ENCODE data around the gene C3orf33. TPM values are rescaled to one million over a fixed set of nuclear protein-coding genes. Genes with fewer than 3 reads are reported as not detected.

The C3orf33 gene
- total RNA-seq, 1 donor from 2014 or later: 1.4 TPM

- DNase-seq (ENCODE audit: low read depth in 2 of 2): peak in 1 of 2 donors; percentile 8
Observed at GRCh38 chr3:155785662-155786295, 20.3 kb downstream of the C3orf33 start.

GRCh38 chr3:155782390-155782953 is 23.6 kb downstream of the C3orf33 start:
- no peak for DNase-seq (ENCODE audit: low read depth in 2 of 2)

GRCh38 chr3:155780291-155780690 is 25.8 kb downstream of the C3orf33 start:
- no peak for DNase-seq (ENCODE audit: low read depth in 2 of 2)

DNA sequence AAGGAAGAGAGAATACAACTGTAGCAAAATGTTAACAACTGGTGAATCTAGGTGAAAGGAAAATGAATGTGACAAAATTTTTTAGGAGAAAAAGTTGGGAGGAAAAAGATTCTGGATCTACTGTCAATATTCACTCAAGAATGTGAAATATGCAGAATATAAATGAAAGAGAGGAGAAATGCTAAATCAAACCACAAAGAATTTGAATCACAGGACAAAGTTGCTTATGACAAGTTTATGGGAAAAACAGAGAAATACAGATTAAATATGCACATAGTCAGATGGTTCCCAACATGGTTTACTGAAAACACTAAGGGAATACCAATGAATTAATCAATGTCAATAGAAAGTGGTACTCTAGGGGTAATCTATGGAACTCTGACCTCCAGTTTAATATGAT is 27.6 kb downstream of the C3orf33 start:
- no peak for DNase-seq (ENCODE audit: low read depth in 2 of 2)

- no peak for DNase-seq (ENCODE audit: low read depth in 2 of 2)
Observed at GRCh38 chr3:155772801-155773200, 33.3 kb downstream of the C3orf33 start.

DNA sequence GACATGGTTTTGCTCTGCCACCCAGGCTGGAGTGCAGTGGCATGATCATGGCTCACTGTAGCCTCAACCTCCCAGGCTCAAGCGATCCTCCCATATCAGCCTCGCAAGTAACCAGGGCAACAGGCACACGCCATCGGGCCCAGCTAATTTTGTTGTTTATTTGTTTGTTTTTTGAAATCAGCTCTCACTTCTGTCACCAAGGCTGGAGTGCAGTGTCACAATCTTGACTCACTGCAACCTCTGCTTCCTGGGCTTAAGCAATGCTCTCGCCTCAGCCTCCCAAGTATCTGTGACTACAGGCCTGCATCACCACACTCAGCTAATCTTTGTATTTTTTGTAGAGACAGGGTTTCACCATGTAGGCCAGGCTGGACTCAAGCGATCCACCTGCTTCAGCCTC is 35.0 kb downstream of the C3orf33 start:
- DNase-seq (ENCODE audit: low read depth in 2 of 2): no peak

GRCh38 chr3:155766206-155766605 is 39.9 kb downstream of the C3orf33 start:
- DNase-seq (ENCODE audit: low read depth in 2 of 2): no peak

DNA sequence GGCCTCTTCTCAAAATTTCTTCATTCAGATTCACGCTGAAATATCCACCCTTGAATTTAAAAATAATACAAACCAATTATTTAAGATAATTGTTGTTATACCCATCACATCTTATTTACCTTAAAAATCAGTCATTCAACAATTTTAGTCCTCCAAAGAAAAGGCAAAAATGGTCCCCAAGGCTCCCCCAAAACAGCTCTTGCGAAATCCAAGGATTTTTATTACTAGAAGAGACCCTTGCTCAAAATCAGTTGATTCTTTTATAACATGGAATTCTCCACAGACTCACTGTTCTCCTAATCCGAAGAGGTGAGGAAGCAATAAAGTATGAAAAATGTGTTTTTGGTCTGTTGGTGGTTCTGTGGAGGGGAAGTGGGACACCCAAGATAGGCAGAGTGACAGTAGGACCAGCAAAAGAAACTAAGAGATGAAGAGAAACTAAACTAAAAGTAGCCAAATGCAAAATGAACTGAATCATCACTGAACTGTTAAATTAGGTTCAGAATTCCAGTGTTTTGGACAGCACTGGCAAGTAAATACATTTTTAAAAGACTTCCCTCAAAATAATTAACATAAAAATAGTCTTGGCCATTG is 42.1 kb downstream of the C3orf33 start:
- DNase-seq (ENCODE audit: low read depth in 2 of 2): no peak

- DNase-seq (ENCODE audit: low read depth in 2 of 2): no peak
Observed at GRCh38 chr3:155760653-155761052, 45.4 kb downstream of the C3orf33 start.

DNA sequence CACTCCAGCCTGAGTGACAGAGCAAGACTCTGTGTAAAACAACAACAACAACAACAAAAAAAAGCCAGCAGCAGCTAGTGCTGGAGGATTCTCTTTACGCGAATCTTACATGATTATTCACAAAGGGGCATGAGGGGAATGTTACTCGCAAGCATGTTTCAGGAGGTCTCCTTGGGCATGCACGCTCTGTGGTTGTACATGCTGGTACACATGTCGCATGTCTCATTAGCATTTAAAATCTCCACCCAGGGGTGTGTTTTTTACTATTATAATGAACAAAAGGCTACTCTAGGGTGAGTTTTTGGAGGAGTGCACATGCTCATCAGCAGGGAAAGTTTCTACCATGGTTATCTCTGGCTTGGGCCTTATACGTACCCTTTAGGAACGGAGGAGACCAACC is 48.5 kb downstream of the C3orf33 start:
- DNase-seq (ENCODE audit: low read depth in 2 of 2): no peak

- peak; percentile 40 to 51 for DNase-seq (ENCODE audit: low read depth in 2 of 2)
Observed at GRCh38 chr3:155753038-155753639, 52.9 kb downstream of the C3orf33 start.

DNA sequence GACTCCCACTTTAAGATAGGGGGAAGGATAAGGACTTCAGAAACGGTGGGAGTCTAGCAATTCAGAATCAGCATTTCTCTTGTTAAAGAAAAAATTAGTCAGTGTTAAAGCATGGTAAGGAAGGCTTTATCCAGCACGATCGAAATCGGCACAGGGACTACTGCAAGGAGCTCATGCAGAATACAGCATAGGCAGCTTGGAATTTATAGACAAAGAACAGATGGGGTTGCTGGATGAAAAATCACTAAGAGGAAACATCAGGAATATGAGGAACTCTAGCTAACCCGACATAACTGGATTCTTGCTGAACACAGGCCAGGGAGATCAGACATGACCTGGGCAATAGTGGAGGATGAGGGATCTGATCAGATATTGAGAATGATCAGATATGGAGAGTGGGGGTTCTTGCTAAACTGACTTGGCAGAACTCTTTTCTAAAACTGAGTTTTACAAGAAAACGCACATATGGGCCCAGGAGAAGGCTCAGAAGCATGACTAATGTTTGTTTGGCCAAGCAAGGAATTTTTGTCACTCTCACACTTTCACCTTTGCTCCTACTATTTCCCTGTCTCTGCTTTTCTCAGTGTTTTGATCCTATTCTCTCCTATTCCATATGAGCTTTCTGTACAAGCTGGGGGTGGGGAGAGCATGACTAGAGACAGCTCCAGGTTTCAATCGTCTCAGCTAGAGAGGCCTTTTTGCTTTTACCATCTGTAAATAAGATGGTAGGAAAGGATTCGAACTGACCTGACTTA is 57.3 kb downstream of the C3orf33 start:
- DNase-seq (ENCODE audit: low read depth in 2 of 2): no peak

GRCh38 chr3:155747946-155748290 is 58.2 kb downstream of the C3orf33 start:
- no peak for DNase-seq (ENCODE audit: low read depth in 2 of 2)

DNA sequence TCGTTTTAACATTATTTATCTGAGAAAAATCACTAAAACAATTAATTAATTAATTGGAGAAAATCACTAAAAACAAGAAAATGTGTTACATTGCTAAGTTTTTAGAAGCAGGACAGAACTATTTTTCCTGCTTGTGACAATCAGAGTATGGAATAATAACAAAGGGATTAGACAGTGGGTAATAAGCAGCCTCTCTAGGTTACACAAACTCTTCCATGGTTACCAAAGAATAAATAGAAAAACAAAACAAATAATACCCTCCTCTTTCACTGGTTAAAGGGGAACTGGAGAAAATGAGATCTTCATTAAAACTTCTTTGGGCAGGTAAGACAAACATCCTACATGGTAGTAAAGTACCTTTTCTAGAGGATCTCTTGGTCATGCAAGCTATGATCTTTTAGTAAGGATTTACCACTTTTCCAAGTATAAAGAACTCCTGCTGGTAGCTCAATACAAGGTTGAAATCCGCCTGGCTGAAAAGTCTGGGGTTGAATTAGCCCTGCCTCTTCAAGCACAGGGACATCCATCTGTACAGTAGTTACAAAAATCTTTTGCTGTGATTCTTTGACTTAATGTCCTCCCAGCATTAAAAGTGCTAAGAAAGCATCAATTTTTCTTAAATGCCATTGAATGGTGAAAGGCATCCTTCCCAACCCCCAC is 58.7 kb downstream of the C3orf33 start:
- DNase-seq (ENCODE audit: low read depth in 2 of 2): no peak

GRCh38 chr3:155746703-155747102 is 59.4 kb downstream of the C3orf33 start:
- DNase-seq (ENCODE audit: low read depth in 2 of 2): no peak

DNA sequence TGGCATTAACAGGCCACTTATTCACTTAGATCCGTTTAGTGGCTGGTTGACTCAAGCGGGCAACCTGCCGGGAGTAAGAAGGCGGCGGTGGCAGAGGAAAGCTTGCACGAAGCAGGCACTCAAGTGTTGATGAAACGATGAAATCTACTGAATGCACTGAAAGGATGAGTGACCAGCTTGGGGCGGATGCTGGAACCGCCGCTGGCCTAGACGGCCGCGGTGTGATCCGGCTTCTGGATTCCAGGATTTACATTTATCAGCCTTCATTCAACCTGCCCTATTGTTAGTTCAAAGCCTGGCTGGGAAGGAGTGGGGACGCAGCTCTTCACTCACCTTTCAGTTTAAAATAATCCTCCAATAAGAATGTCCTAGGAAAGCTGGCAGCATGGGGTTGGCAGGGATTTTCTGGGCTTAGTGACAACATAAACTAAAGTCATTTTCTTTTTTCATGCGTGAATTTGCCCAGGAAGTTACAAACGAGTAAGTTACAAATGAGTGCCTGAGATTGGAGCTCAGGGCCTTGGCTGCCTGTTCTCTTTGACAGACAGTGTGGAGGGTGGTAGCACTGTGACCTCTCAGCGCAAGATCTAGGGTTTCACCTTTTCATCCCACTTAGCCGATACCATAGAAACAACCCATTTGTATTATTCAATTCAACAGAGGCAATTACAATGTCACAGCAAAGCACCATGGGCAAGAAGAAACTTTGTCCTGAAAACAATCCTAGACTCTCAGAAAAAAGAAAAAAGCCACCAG is 60.1 kb downstream of the C3orf33 start:
- DNase-seq (ENCODE audit: low read depth in 2 of 2): no peak

DNA sequence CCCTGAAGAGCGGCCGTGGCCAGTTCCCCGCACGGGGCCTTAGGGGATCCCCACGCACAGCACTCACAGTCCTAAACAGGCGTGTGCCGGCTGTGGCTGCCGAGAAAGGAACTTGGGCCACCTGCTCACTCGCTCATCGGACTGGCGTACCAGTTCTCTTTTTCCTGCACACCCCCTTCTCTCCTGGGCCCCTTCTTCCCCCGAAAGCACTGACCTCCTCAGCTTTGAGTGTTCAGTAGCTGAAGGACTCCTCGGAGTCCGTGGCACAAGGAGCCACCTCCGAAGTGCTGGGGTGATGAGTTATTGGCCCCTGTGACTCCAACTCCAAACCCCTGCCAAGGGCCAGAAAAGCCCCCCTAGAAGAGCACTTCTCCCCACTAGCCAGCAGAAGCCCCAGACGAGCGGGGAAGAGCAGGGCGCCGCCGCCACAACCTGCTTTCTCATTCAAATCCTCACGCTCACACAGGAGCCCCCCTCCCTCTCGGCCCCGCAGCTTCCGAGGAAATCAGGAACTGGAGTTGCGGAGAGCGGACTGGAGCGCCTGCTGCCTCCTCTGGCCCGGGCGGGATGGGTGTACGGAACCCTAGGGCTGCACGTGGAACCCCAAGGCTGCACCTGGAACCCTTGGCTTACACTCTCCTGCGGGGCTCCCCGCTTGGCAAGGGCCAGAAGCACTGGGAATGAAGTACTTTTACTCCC is 61.3 kb downstream of the C3orf33 start, which contains the start of gene PLCH1:
Gene PLCH1 (minus strand): TSS at position 446 of the 699 bp plus-strand sequence. CDS start 40,847 bp downstream, outside the sequence.
- DNase-seq (ENCODE audit: low read depth in 2 of 2): peak in 1 of 2 donors; percentile 41

- DNase-seq (ENCODE audit: low read depth in 2 of 2): peak in 1 of 2 donors; percentile 12
Observed at GRCh38 chr3:155744010-155744625, 62.0 kb downstream of the C3orf33 start.

GRCh38 chr3:155743606-155744005 is 62.5 kb downstream of the C3orf33 start:
- DNase-seq (ENCODE audit: low read depth in 2 of 2): no peak
